Left renal cortex interstitium (tissue), 4 donors: ENCODE data around the gene THRAP3. TPM values are rescaled to one million over a fixed set of nuclear protein-coding genes. Genes with fewer than 3 reads are reported as not detected.

Source experiments
- DNase-seq, 4 donors: peaks; one replicate each; pipeline ENCODE4 v3.0.0-alpha.2; 2013; ENCODE audit warnings: low read depth in 4 of 4, low spot score in 2 of 4, missing footprints in 1 of 4
- polyA plus RNA-seq, 4 donors: library from polyadenylated mRNA; unstranded; fragments of 120-200 nt; gene quantifications; one replicate each; pipeline ENCODE4 v1.2.1, GENCODE V29; 2013; ENCODE audit not compliant: insufficient read length in 4 of 4

Gene THRAP3
- polyA plus RNA-seq, 4 donors = 121 to 150 (median 142) TPM

GRCh38 chr1:36321119-36321951 is 97.1 kb downstream of the THRAP3 start:
- peak in 3 of 4 donors; percentile 77 to 90 (median 83) for DNase-seq

- DNase-seq = no peak
Measured at GRCh38 chr1:36322041-36322785, 98.0 kb downstream of the THRAP3 start.

- DNase-seq = no peak
Measured at GRCh38 chr1:36322786-36323635, 98.8 kb downstream of the THRAP3 start.

GRCh38 chr1:36323636-36324352 is 99.6 kb downstream of the THRAP3 start, which contains the start of gene EVA1B:
EVA1B (minus strand) TSS chr1:36323645; CDS start chr1:36323037, 608 bp downstream.
- DNase-seq = peak; percentile 77 to 87 (median 86)

- DNase-seq = peak in 2 of 4 donors; percentile 63 to 73
Measured at GRCh38 chr1:36324353-36324703, 100.1 kb downstream of the THRAP3 start.

- DNase-seq = no peak
Measured at GRCh38 chr1:36326499-36326898, 102.3 kb downstream of the THRAP3 start.

GRCh38 chr1:36327421-36328087 is 103.3 kb downstream of the THRAP3 start:
- DNase-seq = no peak

GRCh38 chr1:36328088-36328480 is 103.8 kb downstream of the THRAP3 start:
- no peak for DNase-seq

- no peak for DNase-seq
Measured at GRCh38 chr1:36328713-36329112, 104.5 kb downstream of the THRAP3 start.

- no peak for DNase-seq
Measured at GRCh38 chr1:36329817-36330216, 105.6 kb downstream of the THRAP3 start.

- no peak for DNase-seq
Measured at GRCh38 chr1:36330940-36331339, 106.7 kb downstream of the THRAP3 start.

- no peak for DNase-seq
Measured at GRCh38 chr1:36337830-36338229, 113.6 kb downstream of the THRAP3 start.

- DNase-seq = no peak
Measured at GRCh38 chr1:36339215-36339614, 115.0 kb downstream of the THRAP3 start.

- no peak for DNase-seq
Measured at GRCh38 chr1:36339615-36340014, 115.4 kb downstream of the THRAP3 start.

GRCh38 chr1:36341626-36342320 is 117.5 kb downstream of the THRAP3 start:
- DNase-seq = no peak

- DNase-seq = no peak
Measured at GRCh38 chr1:36342426-36343185, 118.4 kb downstream of the THRAP3 start.

- no peak for DNase-seq
Measured at GRCh38 chr1:36343651-36344394, 119.6 kb downstream of the THRAP3 start.

GRCh38 chr1:36344395-36344680 is 120.1 kb downstream of the THRAP3 start:
- no peak for DNase-seq
